Transverse colon (tissue), 4 donors: ENCODE measurements around the gene ELP4. TPM values are rescaled to one million over a fixed set of nuclear protein-coding genes. Genes with fewer than 3 reads are reported as not detected.

ENCODE experiments used
- DNase-seq: peaks from one replicate; pipeline ENCODE4 v3.0.0-alpha.2; 2019
- H3K27ac ChIP-seq, 4 donors: fragments of 200-600 bp; sonication (generic); 2 replicates each; pipeline ENCODE4 v1.5.1; 2016 to 2018; ENCODE audit warnings: inconsistent platforms in 4 of 4
- H3K27me3 ChIP-seq: fragments of 200-600 bp; sonication (generic); 2 replicates; pipeline ENCODE4 v1.5.1; 2017; ENCODE audit warnings: inconsistent platforms
- H3K36me3 ChIP-seq, 4 donors: fragments of 200-600 bp; sonication (generic); 2 replicates each; pipeline ENCODE4 v1.5.1; 2017 to 2019; ENCODE audit warnings: inconsistent platforms in 4 of 4
- H3K4me1 ChIP-seq, 4 donors: fragments of 200-600 bp; sonication (generic); 2 replicates each; pipeline ENCODE4 v1.5.1; 2017 to 2020; ENCODE audit warnings: inconsistent platforms in 4 of 4
- H3K4me3 ChIP-seq, 4 donors: fragments of 200-600 bp; sonication (generic); 1 replicate in 1 of 4; 2 replicates in 3 of 4; pipeline versions ENCODE4 v1.5.1 to v1.6.1; 2017 to 2019; ENCODE audit warnings: inconsistent platforms in 4 of 4
- H3K9me3 ChIP-seq, 2 donors: fragments of 200-600 bp; sonication (generic); 2 replicates each; pipeline ENCODE4 v1.5.1; 2017 to 2019; ENCODE audit warnings: inconsistent platforms in 2 of 2
- CTCF ChIP-seq, 5 experiments: fragments of 200-600 bp in 3 of 5; fragments of 450-650 bp in 2 of 5; sonication (generic) in 3 of 5; IDR thresholded peaks; 1 replicate in 2 of 5; 2 replicates in 3 of 5; pipeline ENCODE4 v1.5.1; 2016 to 2017; ENCODE audit warnings: antibody characterized with exemption in 5 of 5, inconsistent platforms in 3 of 5, mild to moderate bottlenecking in 2 of 5, moderate library complexity in 1 of 5
- EP300 ChIP-seq: sonication (generic); formaldehyde crosslinking; IDR thresholded peaks from one replicate; pipeline ENCODE4 v1.6.1; 2017; ENCODE audit warnings: antibody characterized with exemption, low read depth
- POLR2A ChIP-seq: fragments of 450-650 bp; IDR thresholded peaks from one replicate; pipeline ENCODE4 v1.6.1; 2016; ENCODE audit warnings: antibody characterized with exemption, mild to moderate bottlenecking, moderate library complexity
- POLR2AphosphoS5 ChIP-seq, 3 donors: sonication (generic); formaldehyde crosslinking; IDR thresholded peaks; one replicate each; pipeline ENCODE4 v1.6.1; 2016; ENCODE audit warnings: antibody characterized with exemption in 3 of 3
- WGBS, 2 donors: methylation state at CpG; one replicate each; pipeline ENCODE4 v1.1.5; 2018; ENCODE audit warnings: low coverage in 1 of 2; 5-methylcytosine and 5-hydroxymethylcytosine counted together
- in situ Hi-C, 4 donors: fragments of 200-750 bp; cut with MboI; loops; one replicate each; pipeline versions ENCODE4 v1.15.0 to v1.15.1; 2017; ENCODE audit warnings: low sequenced_read_pairs in 3 of 4, low pct_ligation_motif_present in 1 of 4, low pct_unique_long_range_greater_than_20kb in 1 of 4
- intact Hi-C: fragments of 100-400 bp; cut with DNase I; formaldehyde crosslinking; loops from one replicate; pipeline ENCODE4 v1.15.1; 2023; ENCODE audit warnings: low total_unique reads
- total RNA-seq, 4 donors: library from RNA; depleted of rRNA; stranded (reverse); fragments of >200 nt; gene quantifications; one replicate each; pipeline ENCODE4 v1.1.0, GENCODE V29; 2016

Gene ELP4
- total RNA-seq, 4 donors from 2014 or later = 14.2 to 46.4 (median 23.6) TPM

GRCh38 chr11:31521497-31522150 lies 12.1 kb downstream of the ELP4 start:
- Histone ChIP-seq H3K36me3 (peaks cover 0 to 5% (median 0%) of the 10 kb centered on the region in 4 donors), H3K27ac (no peak overlapping the region), H3K9me3 (no peaks in the 10 kb centered on the region), H3K4me1 (no peaks in the 10 kb centered on the region), H3K4me3 (no peak overlapping the region), H3K27me3 (no peaks in the 10 kb centered on the region)
- TF ChIP-seq POLR2AphosphoS5 (IDR thresholded peaks at IDR 0.05) = no peak
- no peak for TF ChIP-seq POLR2A
- TF ChIP-seq CTCF (IDR thresholded peaks at IDR 0.05) = no peak
- TF ChIP-seq EP300 = no peak
- in situ Hi-C loops = no loop called here
- intact Hi-C loops = no loop called here
- DNase-seq = no peak

DNA sequence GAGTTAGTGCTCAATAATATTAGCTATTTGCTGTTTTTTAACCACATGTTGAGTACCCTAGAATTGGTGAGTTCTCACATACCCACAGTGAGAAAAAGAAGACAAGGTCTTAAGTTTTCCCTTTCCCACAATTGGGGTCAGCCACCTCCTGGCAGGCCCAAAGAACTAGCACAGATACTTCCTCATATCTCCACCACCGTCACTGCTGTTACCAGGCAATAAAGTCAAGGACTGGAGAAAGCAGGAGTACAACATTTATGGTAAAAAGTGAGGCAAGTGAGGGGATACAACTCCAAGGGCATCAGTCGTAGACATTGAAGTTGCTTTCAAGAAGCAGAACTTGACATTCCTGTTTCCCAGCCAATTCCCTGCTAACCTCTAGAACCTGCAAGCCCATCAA lies 19.6 kb downstream of the ELP4 start:
- Histone ChIP-seq H3K4me3 (no peak overlapping the region), H3K36me3 (peaks cover 0 to 2% (median 0%) of the 10 kb centered on the region in 4 donors), H3K4me1 (peaks cover 0 to 7% (median 0%) of the 10 kb centered on the region in 4 donors), H3K27me3 (no peaks in the 10 kb centered on the region), H3K27ac (no peak overlapping the region), H3K9me3 (no peaks in the 10 kb centered on the region)
- TF ChIP-seq EP300 (no peak), POLR2AphosphoS5 (IDR thresholded peaks at IDR 0.05) (no peak), CTCF (IDR thresholded peaks at IDR 0.05) (no peak), POLR2A (no peak)
- intact Hi-C loops (no loop called here), in situ Hi-C loops (no loop called here)
- no peak for DNase-seq
- WGBS, 2 donors = 57 to 64% methylated on average over 2 of the region's 2 CpGs

- in situ Hi-C loops = no loop called here
These were observed 20.1 kb downstream of the ELP4 start for GRCh38 chr11:31529701-31530100.

DNA sequence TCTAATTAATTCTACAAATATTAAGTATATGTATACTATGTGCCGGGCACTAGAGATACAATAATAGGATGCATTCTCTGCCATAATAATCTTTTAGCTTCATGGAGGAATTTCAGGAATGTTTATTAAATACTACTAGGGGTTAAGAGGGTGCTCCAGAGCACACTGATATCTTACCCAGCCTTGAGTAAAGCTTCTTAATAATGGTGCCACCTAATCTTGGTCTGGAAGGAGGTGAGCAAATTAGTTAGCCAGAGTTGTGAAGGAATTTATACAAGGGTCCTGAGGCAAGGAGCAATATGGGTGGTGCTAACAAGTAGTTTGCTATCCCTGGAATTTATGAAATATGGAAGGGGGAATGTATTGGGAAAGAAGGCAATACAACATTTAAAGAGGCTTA lies 21.7 kb downstream of the ELP4 start:
- no peaks in the 10 kb centered on the region for H3K36me3 ChIP-seq
- in situ Hi-C loops (no loop called here), intact Hi-C loops (no loop called here)
- H3K9me3 ChIP-seq = no peaks in the 10 kb centered on the region
- no peak overlapping the region for H3K4me3 ChIP-seq
- peaks cover 0 to 7% (median 0%) of the 10 kb centered on the region in 4 donors for H3K4me1 ChIP-seq
- 95 to 100% methylated on average over 1 of the region's 1 CpG for whole genome bisulfite sequencing, 2 donors
- DNase-seq = no peak
- no peak overlapping the region for H3K27ac ChIP-seq
- no peak for TF ChIP-seq CTCF (IDR thresholded peaks at IDR 0.05)
- no peak for TF ChIP-seq POLR2A
- no peak for TF ChIP-seq POLR2AphosphoS5 (IDR thresholded peaks at IDR 0.05)
- no peak for TF ChIP-seq EP300
- no peaks in the 10 kb centered on the region for H3K27me3 ChIP-seq

More at GRCh38 chr11:31529701-31530100, 20.1 kb downstream of the ELP4 start:
- no peaks in the 10 kb centered on the region for H3K36me3 ChIP-seq
- no peak overlapping the region for H3K27ac ChIP-seq
- DNase-seq = no peak
- H3K9me3 ChIP-seq = no peaks in the 10 kb centered on the region
- TF ChIP-seq EP300 (no peak), POLR2A (no peak), CTCF (IDR thresholded peaks at IDR 0.05) (no peak), POLR2AphosphoS5 (IDR thresholded peaks at IDR 0.05) (no peak)
- peaks cover 0 to 7% (median 0%) of the 10 kb centered on the region in 4 donors for H3K4me1 ChIP-seq
- no peaks in the 10 kb centered on the region for H3K27me3 ChIP-seq
- H3K4me3 ChIP-seq = no peak overlapping the region
- intact Hi-C loops = no loop called here
